ENCODE data around the gene CD81. TPM values are rescaled to one million over a fixed set of nuclear protein-coding genes. Genes with fewer than 3 reads are reported as not detected.

CD81 gene
- total and polyA plus RNA-seq, 2 donors: 59.8 to 179 TPM

DNA sequence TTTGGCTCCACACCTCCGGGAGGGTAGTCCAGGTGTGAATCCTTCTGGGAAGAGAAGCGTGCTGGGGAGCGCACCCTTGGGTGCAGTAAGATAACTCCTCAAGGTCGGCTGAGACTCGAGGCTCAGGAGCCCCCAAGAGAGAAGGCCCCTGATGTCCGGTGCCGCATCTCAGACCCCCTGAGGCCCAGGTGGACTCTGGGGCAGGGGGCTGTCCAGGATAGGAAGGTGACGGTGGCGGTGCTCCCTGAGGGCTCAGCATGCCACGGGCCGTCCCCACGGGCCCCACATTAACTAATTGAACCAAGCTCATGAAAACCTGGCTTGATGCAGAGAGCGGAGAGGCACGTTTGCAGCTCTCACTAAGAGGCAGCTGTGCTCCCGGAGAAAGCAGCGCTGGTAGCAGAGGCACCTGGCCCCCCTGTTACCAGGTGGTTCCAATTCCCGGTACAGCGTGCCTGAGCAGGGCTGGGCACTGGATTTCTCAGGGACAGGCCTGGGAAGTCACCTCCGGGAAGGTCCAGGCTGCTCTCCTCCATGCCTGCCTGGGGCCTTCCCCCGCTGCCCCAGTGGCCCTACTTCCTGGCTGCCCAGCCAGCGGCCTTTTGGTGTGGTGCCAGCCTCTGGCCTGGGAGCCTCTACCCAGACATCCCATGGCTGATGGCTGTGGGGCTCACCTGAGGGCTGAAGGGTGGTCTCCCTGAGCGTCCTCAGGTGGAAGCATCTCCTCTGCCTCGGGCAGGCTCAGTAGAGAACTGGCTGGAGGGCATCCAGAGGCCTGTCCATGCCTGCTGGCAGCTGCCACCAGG lies 68.8 kb downstream of the CD81 start:
- Histone ChIP-seq H3K36me3 (ENCODE audit: control insufficient read depth in 2 of 2, insufficient read depth in 2 of 2, low read length in 1 of 2) (no peaks in the 10 kb centered on the region), H3K9me3 (ENCODE audit: control insufficient read depth in 2 of 2, insufficient read depth in 1 of 2, low read length in 1 of 2) (peaks cover 0 to 4% of the 10 kb centered on the region in 2 donors), H3K27me3 (ENCODE audit: control insufficient read depth in 2 of 2, insufficient read depth in 1 of 2, low read length in 1 of 2) (peaks cover 15 to 66% of the 10 kb centered on the region in 2 donors), H3K27ac (ENCODE audit: low read depth in 1 of 2, low read length in 1 of 2) (no peak overlapping the region), H3K4me1 (ENCODE audit: control insufficient read depth in 2 of 2, insufficient read depth in 2 of 2, low read length in 2 of 2) (peaks cover 18 to 22% of the 10 kb centered on the region in 2 donors), H3K4me3 (ENCODE audit: low read length in 2 of 2) (peak overlapping the region; percentile 24 to 53)
- no peak for DNase-seq (ENCODE audit: low read depth in 6 of 9, low spot score in 9 of 9)
- WGBS: 73% methylated on average over 23 of the region's 23 CpGs

GRCh38 chr11:2446590-2447252 lies 69.6 kb downstream of the CD81 start:
- H3K4me1 ChIP-seq (ENCODE audit: control insufficient read depth in 2 of 2, insufficient read depth in 2 of 2, low read length in 2 of 2): peaks cover 18 to 22% of the 10 kb centered on the region in 2 donors
- peak in 1 of 9 donors; percentile 35 for DNase-seq (ENCODE audit: low read depth in 6 of 9, low spot score in 9 of 9)
- H3K27me3 ChIP-seq (ENCODE audit: control insufficient read depth in 2 of 2, insufficient read depth in 1 of 2, low read length in 1 of 2): peaks cover 15 to 60% of the 10 kb centered on the region in 2 donors
- H3K36me3 ChIP-seq (ENCODE audit: control insufficient read depth in 2 of 2, insufficient read depth in 2 of 2, low read length in 1 of 2): no peaks in the 10 kb centered on the region
- H3K27ac ChIP-seq (ENCODE audit: low read depth in 1 of 2, low read length in 1 of 2): peak overlapping the region in 1 of 2 donors; percentile 42
- 56% methylated on average over 15 of the region's 15 CpGs for WGBS
- peak overlapping the region in 1 of 2 donors; percentile 10 for H3K4me3 ChIP-seq (ENCODE audit: low read length in 2 of 2)
- H3K9me3 ChIP-seq (ENCODE audit: control insufficient read depth in 2 of 2, insufficient read depth in 1 of 2, low read length in 1 of 2): peaks cover 0 to 4% of the 10 kb centered on the region in 2 donors

Other genes starting within 250 kb of the CD81 start
- gene IGF2, start 237.9 kb upstream of the CD81 start, total RNA-seq: 38.2 TPM
- 7.2 TPM for gene IGF2, start 237.9 kb upstream of the CD81 start, polyA plus RNA-seq
- 0.42 TPM for gene INS, start 216.1 kb upstream of the CD81 start, total RNA-seq
- 2.4 TPM for gene INS, start 216.1 kb upstream of the CD81 start, polyA plus RNA-seq
- gene TH, start 205.5 kb upstream of the CD81 start, total RNA-seq: 0.14 TPM
- gene TH, start 205.5 kb upstream of the CD81 start, polyA plus RNA-seq: 0.46 TPM
- gene ASCL2, start 106.7 kb upstream of the CD81 start, total RNA-seq: 2.5 TPM
- gene ASCL2, start 106.7 kb upstream of the CD81 start, polyA plus RNA-seq: 1.6 TPM
- gene C11orf21, start 75.4 kb upstream of the CD81 start, total RNA-seq: 2.4 TPM
- 18.9 TPM for gene C11orf21, start 75.4 kb upstream of the CD81 start, polyA plus RNA-seq
- 4.0 TPM for gene TSPAN32, start 75.3 kb upstream of the CD81 start, total RNA-seq
- 15.7 TPM for gene TSPAN32, start 75.3 kb upstream of the CD81 start, polyA plus RNA-seq
- 56.8 TPM for gene TSSC4, start 23.4 kb downstream of the CD81 start, total RNA-seq
- 62.0 TPM for gene TSSC4, start 23.4 kb downstream of the CD81 start, polyA plus RNA-seq
- 0.09 TPM for gene TRPM5, start 67.2 kb downstream of the CD81 start, total RNA-seq
- 0.55 TPM for gene TRPM5, start 67.2 kb downstream of the CD81 start, polyA plus RNA-seq
- 0.94 TPM for gene KCNQ1, start 67.7 kb downstream of the CD81 start, total RNA-seq
- gene KCNQ1, start 67.7 kb downstream of the CD81 start, polyA plus RNA-seq: 3.7 TPM

Measured in thymus (tissue), 11 donors.